Endothelial cell (in vitro differentiated cells): ENCODE results near the gene ADGRG3. TPM values are rescaled to one million over a fixed set of nuclear protein-coding genes. Genes with fewer than 3 reads are reported as not detected.

ENCODE experiments used
- DNase-seq: peaks from one replicate; pipeline ENCODE4 v3.0.0; 2021; ENCODE audit warnings: low spot score
- H3K27ac Mint-ChIP-seq: one replicate; pipeline ENCODE4 v1.8.0; 2021; ENCODE audit warnings: mixed read lengths, inconsistent platforms; ENCODE audit not compliant: unreplicated experiment
- H3K27me3 Mint-ChIP-seq: one replicate; pipeline ENCODE4 v1.8.0; 2021; ENCODE audit warnings: mild to moderate bottlenecking, moderate library complexity, mixed read lengths, inconsistent platforms; ENCODE audit not compliant: unreplicated experiment
- H3K36me3 Mint-ChIP-seq: one replicate; pipeline ENCODE4 v1.8.0; 2021; ENCODE audit warnings: mild to moderate bottlenecking, low read depth, mixed read lengths, inconsistent platforms; ENCODE audit not compliant: unreplicated experiment
- H3K4me1 Mint-ChIP-seq: one replicate; pipeline ENCODE4 v1.8.0; 2021; ENCODE audit warnings: mild to moderate bottlenecking, mixed read lengths, inconsistent platforms; ENCODE audit not compliant: unreplicated experiment
- H3K4me3 Mint-ChIP-seq: one replicate; pipeline ENCODE4 v1.8.0; 2021; ENCODE audit warnings: mild to moderate bottlenecking, mixed read lengths, inconsistent platforms; ENCODE audit not compliant: unreplicated experiment
- H3K9me3 Mint-ChIP-seq: one replicate; pipeline ENCODE4 v1.8.0; 2021; ENCODE audit warnings: mixed read lengths, inconsistent platforms; ENCODE audit not compliant: unreplicated experiment
- CTCF ChIP-seq: fragments of 200-600 bp; sonication (generic); IDR thresholded peaks from one replicate; pipeline ENCODE4 v1.5.0; 2021; ENCODE audit warnings: antibody characterized with exemption; ENCODE audit not compliant: unreplicated experiment
- total RNA-seq: library from RNA; stranded (reverse); fragmentation: NEBNext Ultra II Directional; extraction: Animal tissue kit (Norgen Biotek cat#: 25700); gene quantifications from one replicate; pipeline ENCODE4 v1.2.1, GENCODE V29; 2021; ENCODE audit not compliant: unreplicated experiment

The ADGRG3 gene
- total RNA-seq, 1 donor from 2014 or later, result 0.31 TPM

GRCh38 chr16:57624806-57625500 is 43.2 kb upstream of the ADGRG3 start:
- H3K4me1 Mint-ChIP-seq, result peaks cover 6% of the 10 kb centered on the region
- no peaks in the 10 kb centered on the region for H3K9me3 Mint-ChIP-seq
- DNase-seq, result no peak
- no peak overlapping the region for H3K27ac Mint-ChIP-seq
- H3K27me3 Mint-ChIP-seq, result peaks cover 2% of the 10 kb centered on the region
- TF ChIP-seq CTCF, result no peak
- H3K4me3 Mint-ChIP-seq, result no peak overlapping the region
- H3K36me3 Mint-ChIP-seq, result peaks cover 4% of the 10 kb centered on the region

- no peak for DNase-seq
Measured at GRCh38 chr16:57626420-57627170, 41.5 kb upstream of the ADGRG3 start.

GRCh38 chr16:57627184-57627871 is 40.8 kb upstream of the ADGRG3 start:
- Mint-ChIP-seq H3K27ac (peak overlapping the region; percentile 36), H3K4me1 (peaks cover 12% of the 10 kb centered on the region), H3K4me3 (no peak overlapping the region), H3K9me3 (no peaks in the 10 kb centered on the region), H3K36me3 (peaks cover 4% of the 10 kb centered on the region), H3K27me3 (peaks cover 7% of the 10 kb centered on the region)
- DNase-seq, result peak; percentile 46
- TF ChIP-seq CTCF, result no peak

More at GRCh38 chr16:57626420-57627170, 41.5 kb upstream of the ADGRG3 start:
- Mint-ChIP-seq H3K4me1 (peaks cover 12% of the 10 kb centered on the region), H3K36me3 (peaks cover 4% of the 10 kb centered on the region), H3K9me3 (no peaks in the 10 kb centered on the region), H3K27ac (no peak overlapping the region), H3K4me3 (no peak overlapping the region), H3K27me3 (peaks cover 7% of the 10 kb centered on the region)
- no peak for TF ChIP-seq CTCF

DNA sequence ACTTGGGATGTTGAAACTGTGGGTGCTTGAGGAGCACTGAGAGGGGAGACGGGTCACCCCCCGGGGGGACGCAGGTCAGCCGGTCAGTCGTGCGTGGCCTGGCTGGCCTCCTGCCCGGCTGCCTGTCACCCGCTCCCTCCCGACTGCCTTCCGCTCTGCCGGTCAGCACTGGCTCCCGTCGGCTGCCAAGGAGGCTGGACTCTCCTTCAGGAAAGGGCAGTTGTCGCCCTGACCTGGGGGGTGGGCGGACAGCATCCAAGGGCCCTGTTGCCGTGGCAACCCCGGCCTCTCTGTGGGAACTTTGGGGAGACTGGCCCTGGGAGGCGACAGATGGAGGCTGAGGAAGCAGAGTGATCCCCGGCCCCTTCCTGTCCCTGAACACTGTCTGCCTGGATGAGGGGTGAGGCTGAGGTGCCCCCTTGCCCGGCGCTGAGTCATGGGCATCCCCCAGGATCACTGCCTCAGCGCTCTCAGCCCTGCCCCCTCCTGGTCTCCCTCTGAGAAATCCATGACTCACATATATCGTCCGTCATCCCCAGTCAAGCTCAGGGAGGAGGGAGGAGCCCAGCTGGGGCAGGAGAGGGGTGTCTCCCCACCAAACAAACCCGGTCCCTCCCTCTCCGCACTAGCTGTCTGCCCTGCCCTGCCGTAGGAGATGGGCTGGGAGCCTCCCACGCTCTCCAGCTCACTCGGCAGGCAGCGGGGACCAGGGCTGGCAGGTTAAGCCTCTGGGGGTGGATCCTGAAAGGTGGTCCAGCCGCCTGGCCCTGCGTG is 39.9 kb upstream of the ADGRG3 start, which contains the start of gene ADGRG1:
ADGRG1 (plus strand) TSS at position 623 of the 774 bp plus-strand sequence. CDS start 21,658 bp downstream, outside the sequence.
- TF ChIP-seq CTCF, result no peak
- peak within 1 kb of the TSS; percentile 36 for H3K27ac Mint-ChIP-seq
- H3K4me3 Mint-ChIP-seq, result peak within 1 kb of the TSS; percentile 16
- peaks cover 12% of the 10 kb centered on the region for H3K4me1 Mint-ChIP-seq
- peak; percentile 52 for DNase-seq
- H3K9me3 Mint-ChIP-seq, result no peaks in the 10 kb centered on the region
- H3K36me3 Mint-ChIP-seq, result peaks cover 4% of the 10 kb centered on the region
- peaks cover 7% of the 10 kb centered on the region for H3K27me3 Mint-ChIP-seq
